Measurements from ENCODE around the gene BBS10.
"Not testable (repeated sequence)": the region's sequence is repeated elsewhere in the genome, so short reads cannot be mapped to it uniquely, and the experiment has no call there.

Gene BBS10

DNA sequence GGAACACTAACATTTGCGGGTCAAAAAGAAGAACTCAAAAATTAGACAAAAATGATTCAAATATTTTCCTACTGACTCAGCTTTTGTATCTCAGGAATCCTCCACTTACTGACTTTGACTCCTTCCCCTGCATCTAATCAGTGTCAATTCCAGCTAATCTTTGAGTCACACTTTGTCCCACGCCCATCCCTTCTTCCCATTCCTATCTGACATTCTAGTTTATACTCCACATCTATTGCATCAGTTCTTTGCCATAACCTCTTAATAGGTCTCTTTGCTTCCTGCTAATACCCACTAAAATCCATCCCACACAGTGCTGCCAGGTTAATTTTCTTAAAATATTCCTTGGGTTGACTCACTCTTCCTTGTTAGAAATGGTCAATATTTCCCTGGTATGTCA lies 19.1 kb downstream of the BBS10 start:
- no peaks in the 10 kb centered on the region for H3K36me3 ChIP-seq (ENCODE audit: insufficient read depth, low read length)
- H3K4me3 ChIP-seq (ENCODE audit: low read length, poor library complexity, severe bottlenecking): no peak overlapping the region
- no peaks in the 10 kb centered on the region for H3K9me3 ChIP-seq (ENCODE audit: insufficient read depth, low read depth, low read length)
- H3K9me2 ChIP-seq (replicated peaks; ENCODE audit: low read depth, low read length): no peaks in the 10 kb centered on the region
- no peaks in the 10 kb centered on the region for H3K4me1 ChIP-seq (ENCODE audit: insufficient read depth, low read length, poor library complexity, severe bottlenecking)
- H3K4me2 ChIP-seq (ENCODE audit: low read depth, low read length, poor library complexity, severe bottlenecking): no peak overlapping the region
- no peak for TF ChIP-seq EZH2phosphoT487 (IDR thresholded peaks at IDR 0.05; ENCODE audit: borderline replicate concordance)
- TF ChIP-seq, protein P1, sequence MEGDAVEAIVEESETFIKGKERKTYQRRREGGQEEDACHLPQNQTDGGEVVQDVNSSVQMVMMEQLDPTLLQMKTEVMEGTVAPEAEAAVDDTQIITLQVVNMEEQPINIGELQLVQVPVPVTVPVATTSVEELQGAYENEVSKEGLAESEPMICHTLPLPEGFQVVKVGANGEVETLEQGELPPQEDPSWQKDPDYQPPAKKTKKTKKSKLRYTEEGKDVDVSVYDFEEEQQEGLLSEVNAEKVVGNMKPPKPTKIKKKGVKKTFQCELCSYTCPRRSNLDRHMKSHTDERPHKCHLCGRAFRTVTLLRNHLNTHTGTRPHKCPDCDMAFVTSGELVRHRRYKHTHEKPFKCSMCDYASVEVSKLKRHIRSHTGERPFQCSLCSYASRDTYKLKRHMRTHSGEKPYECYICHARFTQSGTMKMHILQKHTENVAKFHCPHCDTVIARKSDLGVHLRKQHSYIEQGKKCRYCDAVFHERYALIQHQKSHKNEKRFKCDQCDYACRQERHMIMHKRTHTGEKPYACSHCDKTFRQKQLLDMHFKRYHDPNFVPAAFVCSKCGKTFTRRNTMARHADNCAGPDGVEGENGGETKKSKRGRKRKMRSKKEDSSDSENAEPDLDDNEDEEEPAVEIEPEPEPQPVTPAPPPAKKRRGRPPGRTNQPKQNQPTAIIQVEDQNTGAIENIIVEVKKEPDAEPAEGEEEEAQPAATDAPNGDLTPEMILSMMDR (conservative IDR thresholded peaks at IDR 0.05; ENCODE audit: low read length): no peak
- no peak overlapping the region for H3K9ac ChIP-seq (ENCODE audit: low read depth, low read length, poor library complexity, severe bottlenecking)
- no peaks in the 10 kb centered on the region for H4K20me1 ChIP-seq (ENCODE audit: insufficient read depth, low read length, poor library complexity, severe bottlenecking)
- no peaks in the 10 kb centered on the region for H3K79me2 ChIP-seq (ENCODE audit: insufficient read depth, low read length)
- no peaks in the 10 kb centered on the region for H3K27me3 ChIP-seq (ENCODE audit: insufficient read depth, low read length, poor library complexity, severe bottlenecking)
- no peak overlapping the region for H2AFZ ChIP-seq (ENCODE audit: low read length)
- H3F3A ChIP-seq (ENCODE audit: low read depth): no peaks in the 10 kb centered on the region

DNA sequence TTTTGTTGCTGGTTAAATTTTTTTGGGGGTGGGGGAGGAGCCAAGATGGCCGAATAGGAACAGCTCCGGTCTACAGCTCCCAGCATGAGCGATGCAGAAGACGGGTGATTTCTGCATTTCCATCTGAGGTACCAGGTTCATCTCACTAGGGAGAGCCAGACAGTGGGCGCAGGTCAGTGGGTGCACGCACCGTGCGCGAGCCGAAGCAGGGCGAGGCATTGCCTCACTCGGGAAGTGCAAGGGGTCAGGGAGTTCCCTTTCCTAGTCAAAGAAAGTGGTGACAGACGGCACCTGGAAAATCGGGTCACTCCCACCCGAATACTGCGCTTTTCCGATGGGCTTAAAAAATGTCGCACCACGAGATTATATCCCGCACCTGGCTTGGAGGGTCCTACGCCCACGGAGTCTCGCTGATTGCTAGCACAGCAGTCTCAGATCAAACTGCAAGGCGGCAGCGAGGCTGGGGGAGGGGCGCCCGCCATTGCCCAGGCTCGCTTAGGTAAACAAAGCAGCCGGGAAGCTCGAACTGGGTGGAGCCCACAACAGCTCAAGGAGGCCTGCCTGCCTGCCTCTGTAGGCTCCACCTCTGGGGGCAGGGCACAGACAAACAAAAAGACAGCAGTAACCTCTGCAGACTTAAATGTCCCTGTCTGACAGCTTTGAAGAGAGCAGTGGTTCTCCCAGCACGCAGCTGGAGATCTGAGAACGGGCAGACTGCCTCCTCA lies 28.5 kb downstream of the BBS10 start:
- not testable (repeated sequence) for H3K9ac ChIP-seq (ENCODE audit: low read depth, low read length, poor library complexity, severe bottlenecking); H3K27me3 ChIP-seq (ENCODE audit: insufficient read depth, low read length, poor library complexity, severe bottlenecking); H3K36me3 ChIP-seq (ENCODE audit: insufficient read depth, low read length); H3K4me3 ChIP-seq (ENCODE audit: low read length, poor library complexity, severe bottlenecking); H3K9me3 ChIP-seq (ENCODE audit: insufficient read depth, low read depth, low read length); H3K4me1 ChIP-seq (ENCODE audit: insufficient read depth, low read length, poor library complexity, severe bottlenecking); H4K20me1 ChIP-seq (ENCODE audit: insufficient read depth, low read length, poor library complexity, severe bottlenecking); H3F3A ChIP-seq (ENCODE audit: low read depth); H3K9me2 ChIP-seq (replicated peaks; ENCODE audit: low read depth, low read length); H3K79me2 ChIP-seq (ENCODE audit: insufficient read depth, low read length); H2AFZ ChIP-seq (ENCODE audit: low read length); H3K4me2 ChIP-seq (ENCODE audit: low read depth, low read length, poor library complexity, severe bottlenecking)

DNA sequence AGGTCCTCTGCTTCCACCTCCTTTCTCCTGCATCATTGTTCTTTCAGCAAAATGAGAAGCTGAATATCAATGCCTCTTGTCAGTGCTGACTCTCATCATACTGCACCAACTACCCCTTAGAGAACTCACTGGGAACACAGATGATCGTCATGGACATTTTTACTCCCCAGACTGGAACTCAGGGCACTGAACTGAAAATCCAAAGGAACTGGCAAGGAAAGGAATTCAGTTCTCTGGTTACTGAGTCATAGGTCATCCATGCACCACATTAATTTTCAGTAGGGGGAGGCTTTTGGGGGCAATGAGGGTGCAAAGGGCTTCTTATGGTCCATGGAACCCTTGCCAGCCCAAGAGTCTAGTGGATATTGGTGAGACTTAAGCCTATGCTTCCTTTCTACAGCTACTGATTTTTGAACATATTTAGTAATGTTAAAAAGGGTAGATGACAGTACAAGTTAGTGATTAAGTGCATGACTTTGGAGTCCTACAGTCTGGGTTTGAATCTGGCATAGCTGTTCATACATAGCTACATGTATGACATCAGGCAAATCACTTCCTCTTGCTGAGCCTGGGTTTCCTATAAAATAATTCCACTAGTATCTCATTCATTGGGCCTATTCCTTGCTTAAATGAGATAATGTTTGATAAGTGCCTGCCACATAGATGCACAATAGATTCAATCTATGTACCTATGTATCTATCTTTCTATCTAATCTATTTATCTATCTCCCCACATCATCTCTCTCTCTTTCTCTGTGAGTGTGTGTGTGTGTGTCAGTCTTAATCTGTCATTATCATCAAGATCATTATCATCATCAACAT lies 29.2 kb downstream of the BBS10 start:
- no peak for TF ChIP-seq EZH2phosphoT487 (IDR thresholded peaks at IDR 0.05; ENCODE audit: borderline replicate concordance)
- TF ChIP-seq, protein P1 (conservative IDR thresholded peaks at IDR 0.05; ENCODE audit: low read length): no peak
- no peaks in the 10 kb centered on the region for H3K79me2 ChIP-seq (ENCODE audit: insufficient read depth, low read length)
- H3F3A ChIP-seq (ENCODE audit: low read depth): no peaks in the 10 kb centered on the region
- H3K9me2 ChIP-seq (replicated peaks; ENCODE audit: low read depth, low read length): no peaks in the 10 kb centered on the region
- H3K36me3 ChIP-seq (ENCODE audit: insufficient read depth, low read length): no peaks in the 10 kb centered on the region
- H3K9me3 ChIP-seq (ENCODE audit: insufficient read depth, low read depth, low read length): no peaks in the 10 kb centered on the region
- no peaks in the 10 kb centered on the region for H4K20me1 ChIP-seq (ENCODE audit: insufficient read depth, low read length, poor library complexity, severe bottlenecking)
- H3K4me1 ChIP-seq (ENCODE audit: insufficient read depth, low read length, poor library complexity, severe bottlenecking): no peaks in the 10 kb centered on the region
- no peaks in the 10 kb centered on the region for H3K27me3 ChIP-seq (ENCODE audit: insufficient read depth, low read length, poor library complexity, severe bottlenecking)
- no peak overlapping the region for H2AFZ ChIP-seq (ENCODE audit: low read length)
- H3K4me2 ChIP-seq (ENCODE audit: low read depth, low read length, poor library complexity, severe bottlenecking): no peak overlapping the region
- H3K9ac ChIP-seq (ENCODE audit: low read depth, low read length, poor library complexity, severe bottlenecking): no peak overlapping the region
- H3K4me3 ChIP-seq (ENCODE audit: low read length, poor library complexity, severe bottlenecking): no peak overlapping the region

Measured in Loucy (cell line).